GM18517 (cell line): ENCODE data around the gene DNAJC25.
A peak's percentile ranks its signal among the peaks of the same experiment; 100 is the strongest.
"Not testable (repeated sequence)": the region's sequence is repeated elsewhere in the genome, so short reads cannot be mapped to it uniquely, and the experiment has no call there.

Source experiments
- ATAC-seq: cut with Tn5 transposase; IDR thresholded peaks from one replicate; pipeline ENCODE4 v1.9.1; 2021; ENCODE audit warnings: mild to moderate bottlenecking, moderate library complexity; ENCODE audit not compliant: unreplicated experiment

DNAJC25 gene

GRCh38 chr9:111631214-111631971 lies at the start of gene DNAJC25:
DNAJC25 (plus strand) TSS chr9:111631334; CDS start chr9:111631408, 74 bp downstream.
- ATAC-seq = peak; percentile 97

GRCh38 chr9:111582888-111583287 lies 48.2 kb upstream of the DNAJC25 start:
- ATAC-seq = no peak

GRCh38 chr9:111586378-111586777 lies 44.8 kb upstream of the DNAJC25 start:
- ATAC-seq = no peak

- no peak for ATAC-seq
Measured at GRCh38 chr9:111588846-111589245, 42.3 kb upstream of the DNAJC25 start.

GRCh38 chr9:111597852-111598732 lies 33.0 kb upstream of the DNAJC25 start:
- peak; percentile 68 for ATAC-seq

- ATAC-seq = no peak
Measured at GRCh38 chr9:111598733-111599091, 32.4 kb upstream of the DNAJC25 start.

GRCh38 chr9:111599092-111599954 lies 31.8 kb upstream of the DNAJC25 start, which contains the start of gene PTGR1:
PTGR1 (minus strand) TSS chr9:111599647; CDS start chr9:111597422, 2,225 bp downstream.
- no peak for ATAC-seq

GRCh38 chr9:111599955-111600343 lies 31.2 kb upstream of the DNAJC25 start:
- no peak for ATAC-seq

GRCh38 chr9:111601237-111602018 lies 29.7 kb upstream of the DNAJC25 start:
- ATAC-seq = no peak

- ATAC-seq = no peak
Measured at GRCh38 chr9:111603041-111603440, 28.1 kb upstream of the DNAJC25 start.

- ATAC-seq = no peak
Measured at GRCh38 chr9:111604054-111604615, 27.0 kb upstream of the DNAJC25 start.

GRCh38 chr9:111605041-111605559 lies 26.0 kb upstream of the DNAJC25 start:
- no peak for ATAC-seq

- ATAC-seq = no peak
Measured at GRCh38 chr9:111610149-111610548, 21.0 kb upstream of the DNAJC25 start.

GRCh38 chr9:111610845-111611244 lies 20.3 kb upstream of the DNAJC25 start:
- ATAC-seq = no peak

GRCh38 chr9:111613436-111614040 lies 17.6 kb upstream of the DNAJC25 start:
- no peak for ATAC-seq

- ATAC-seq = no peak
Measured at GRCh38 chr9:111615928-111616327, 15.2 kb upstream of the DNAJC25 start.

- ATAC-seq = not testable (repeated sequence)
Measured at GRCh38 chr9:111617349-111617748, 13.8 kb upstream of the DNAJC25 start.

- ATAC-seq = no peak
Measured at GRCh38 chr9:111621895-111622480, 9.1 kb upstream of the DNAJC25 start.

- no peak for ATAC-seq
Measured at GRCh38 chr9:111622626-111623025, 8.5 kb upstream of the DNAJC25 start.
